ENCODE results near the gene PDE7B.

PDE7B gene

DNA sequence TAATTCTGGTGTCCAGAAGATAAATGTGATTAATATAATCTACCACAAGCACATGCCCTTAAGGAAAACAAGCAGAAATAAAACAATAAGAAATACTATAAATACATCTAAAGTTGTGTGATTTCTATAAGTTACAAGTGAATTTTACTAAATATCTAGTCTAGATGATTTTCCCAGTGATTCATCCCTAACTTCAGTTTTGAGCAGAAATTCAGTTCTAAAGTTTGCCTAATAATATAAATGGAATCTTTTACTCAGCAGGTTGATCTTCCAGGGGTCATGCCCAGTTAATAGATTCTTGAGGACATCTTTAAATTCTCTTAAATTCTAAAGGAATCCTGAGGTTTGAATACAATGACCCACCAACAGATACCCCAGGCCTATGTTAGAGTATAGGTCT, 37.3 kb downstream of the PDE7B start:
- H3K36me3 ChIP-seq (replicated peaks): no peaks in the 10 kb centered on the region
- no peak overlapping the region for H3K27ac ChIP-seq
- TF ChIP-seq, protein P1, sequence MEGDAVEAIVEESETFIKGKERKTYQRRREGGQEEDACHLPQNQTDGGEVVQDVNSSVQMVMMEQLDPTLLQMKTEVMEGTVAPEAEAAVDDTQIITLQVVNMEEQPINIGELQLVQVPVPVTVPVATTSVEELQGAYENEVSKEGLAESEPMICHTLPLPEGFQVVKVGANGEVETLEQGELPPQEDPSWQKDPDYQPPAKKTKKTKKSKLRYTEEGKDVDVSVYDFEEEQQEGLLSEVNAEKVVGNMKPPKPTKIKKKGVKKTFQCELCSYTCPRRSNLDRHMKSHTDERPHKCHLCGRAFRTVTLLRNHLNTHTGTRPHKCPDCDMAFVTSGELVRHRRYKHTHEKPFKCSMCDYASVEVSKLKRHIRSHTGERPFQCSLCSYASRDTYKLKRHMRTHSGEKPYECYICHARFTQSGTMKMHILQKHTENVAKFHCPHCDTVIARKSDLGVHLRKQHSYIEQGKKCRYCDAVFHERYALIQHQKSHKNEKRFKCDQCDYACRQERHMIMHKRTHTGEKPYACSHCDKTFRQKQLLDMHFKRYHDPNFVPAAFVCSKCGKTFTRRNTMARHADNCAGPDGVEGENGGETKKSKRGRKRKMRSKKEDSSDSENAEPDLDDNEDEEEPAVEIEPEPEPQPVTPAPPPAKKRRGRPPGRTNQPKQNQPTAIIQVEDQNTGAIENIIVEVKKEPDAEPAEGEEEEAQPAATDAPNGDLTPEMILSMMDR (IDR thresholded peaks at IDR 0.05; ENCODE audit: low read depth, low read length, missing control alignments): no peak
- no peak for DNase-seq
- no peaks in the 10 kb centered on the region for H3K27me3 ChIP-seq (replicated peaks)
- no peak overlapping the region for H3K4me3 ChIP-seq (ENCODE audit: low read depth, low read length)
- in situ Hi-C loops (cut with HindIII; ENCODE audit: low pct_ligation_motif_present, low sequenced_read_pairs): no loop called here

DNA sequence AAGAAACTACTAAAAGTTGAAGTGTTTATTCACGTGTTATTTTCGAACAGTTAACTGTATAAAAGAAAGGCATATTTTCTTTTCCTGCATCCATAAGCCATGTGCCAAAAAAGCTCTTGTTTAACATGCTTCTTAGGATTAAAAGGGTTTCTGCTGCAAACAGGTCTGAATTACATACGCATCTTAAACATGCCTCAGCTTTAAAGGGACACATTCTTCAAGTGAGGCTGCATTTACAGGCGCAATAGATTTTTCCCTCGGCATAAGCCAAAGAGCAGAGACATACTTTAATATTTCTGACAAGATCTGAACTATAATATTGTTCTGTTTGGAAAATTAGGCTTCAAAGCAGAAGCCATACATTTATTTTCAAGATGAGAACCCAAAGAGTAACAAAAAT, 39.4 kb downstream of the PDE7B start:
- in situ Hi-C loops (cut with HindIII; ENCODE audit: low pct_ligation_motif_present, low sequenced_read_pairs): no loop called here
- no peak for DNase-seq
- Histone ChIP-seq H3K36me3 (replicated peaks) (no peaks in the 10 kb centered on the region), H3K27ac (no peak overlapping the region), H3K27me3 (replicated peaks) (no peaks in the 10 kb centered on the region), H3K4me3 (ENCODE audit: low read depth, low read length) (no peak overlapping the region)
- TF ChIP-seq, protein P1 (IDR thresholded peaks at IDR 0.05; ENCODE audit: low read depth, low read length, missing control alignments): no peak

DNA sequence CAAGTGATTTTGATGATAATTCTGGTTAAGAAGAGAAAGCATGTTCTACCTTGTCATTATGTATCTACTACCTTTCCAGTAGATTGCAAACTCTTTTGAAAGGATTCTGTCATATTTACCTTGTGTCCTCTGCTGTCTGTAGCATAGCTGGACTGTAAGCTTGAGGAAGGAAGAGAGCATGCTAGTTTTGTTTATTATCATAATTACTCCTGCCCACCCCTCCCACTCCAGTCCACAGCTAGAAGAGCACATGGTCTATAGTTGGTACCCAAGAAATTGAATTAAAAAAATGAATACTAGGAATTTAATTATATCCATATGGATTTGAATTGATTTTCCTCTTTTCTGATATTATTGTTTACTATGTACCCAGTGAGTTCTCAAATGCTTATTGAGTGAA, 40.2 kb downstream of the PDE7B start:
- DNase-seq: no peak
- no peaks in the 10 kb centered on the region for H3K36me3 ChIP-seq (replicated peaks)
- in situ Hi-C loops (cut with HindIII; ENCODE audit: low pct_ligation_motif_present, low sequenced_read_pairs): no loop called here
- TF ChIP-seq, protein P1 (IDR thresholded peaks at IDR 0.05; ENCODE audit: low read depth, low read length, missing control alignments): no peak
- H3K27ac ChIP-seq: no peak overlapping the region
- H3K27me3 ChIP-seq (replicated peaks): no peaks in the 10 kb centered on the region
- no peak overlapping the region for H3K4me3 ChIP-seq (ENCODE audit: low read depth, low read length)

DNA sequence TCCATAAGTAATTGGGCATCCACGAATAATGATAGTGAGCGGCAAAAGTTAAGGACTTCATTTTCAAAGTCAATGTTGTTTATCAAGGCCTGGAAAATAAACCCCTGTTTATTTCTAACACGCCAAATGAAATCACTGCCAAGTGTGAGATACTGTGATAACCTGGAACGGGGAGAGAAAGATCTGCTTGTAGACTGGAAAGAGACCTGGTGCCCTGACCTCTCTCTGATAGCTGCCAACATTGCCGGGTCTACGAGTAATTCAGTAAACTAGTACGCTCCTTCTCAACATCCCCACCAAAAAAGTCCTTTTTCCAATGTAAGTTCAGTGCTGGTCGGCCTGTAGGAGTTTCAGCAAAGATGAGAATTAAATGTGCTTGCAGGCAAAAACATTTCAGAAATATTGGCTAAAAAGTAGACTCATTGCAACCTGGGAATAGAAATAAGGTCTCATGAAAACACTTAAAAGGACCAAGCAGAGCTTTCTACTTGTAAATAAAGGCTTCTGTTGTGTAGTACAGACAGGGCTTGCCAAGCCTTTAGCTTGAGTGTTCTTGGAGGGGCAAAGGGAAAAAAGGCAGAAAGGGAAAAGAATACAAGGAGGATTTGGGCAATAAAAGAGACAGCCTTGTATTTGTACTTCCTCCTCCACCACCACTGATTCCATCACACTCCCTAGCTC, 43.9 kb downstream of the PDE7B start:
- Histone ChIP-seq H3K27ac (no peak overlapping the region), H3K27me3 (replicated peaks) (no peaks in the 10 kb centered on the region), H3K4me3 (ENCODE audit: low read depth, low read length) (no peak overlapping the region), H3K36me3 (replicated peaks) (no peaks in the 10 kb centered on the region)
- DNase-seq: no peak
- in situ Hi-C loops (cut with HindIII; ENCODE audit: low pct_ligation_motif_present, low sequenced_read_pairs): no loop called here
- TF ChIP-seq, protein P1 (IDR thresholded peaks at IDR 0.05; ENCODE audit: low read depth, low read length, missing control alignments): no peak

DNA sequence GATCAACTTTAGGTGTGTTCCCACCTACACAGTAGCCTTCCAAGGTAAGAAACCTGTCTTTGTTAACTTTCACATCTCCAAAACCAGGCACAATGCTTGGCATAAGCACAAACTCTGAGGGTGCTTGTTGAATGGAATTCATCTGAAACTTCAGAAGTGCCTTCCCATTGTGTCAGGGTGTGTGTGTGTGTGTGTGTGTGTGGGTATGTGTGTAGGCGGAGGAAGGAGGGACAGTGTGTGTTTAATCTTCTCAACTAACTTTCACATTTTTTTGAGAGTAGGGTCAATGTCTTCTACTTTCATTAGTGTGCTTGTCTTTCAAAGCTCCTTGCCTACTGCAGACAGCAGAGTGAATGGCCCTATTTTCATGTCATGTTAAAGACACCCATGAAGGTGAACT, 45.6 kb downstream of the PDE7B start:
- no peak for DNase-seq
- Histone ChIP-seq H3K4me3 (ENCODE audit: low read depth, low read length) (no peak overlapping the region), H3K36me3 (replicated peaks) (no peaks in the 10 kb centered on the region), H3K27ac (no peak overlapping the region), H3K27me3 (replicated peaks) (no peaks in the 10 kb centered on the region)
- TF ChIP-seq, protein P1 (IDR thresholded peaks at IDR 0.05; ENCODE audit: low read depth, low read length, missing control alignments): no peak
- in situ Hi-C loops (cut with HindIII; ENCODE audit: low pct_ligation_motif_present, low sequenced_read_pairs): no loop called here

All from brain microvascular endothelial cell (primary cell).